GM18867 (cell line): ENCODE measurements around the gene BCAS3.
"Not testable (repeated sequence)": the region's sequence is repeated elsewhere in the genome, so short reads cannot be mapped to it uniquely, and the experiment has no call there.

Experiments used
- ATAC-seq: cut with Tn5 transposase; IDR thresholded peaks from one replicate; pipeline ENCODE4 v1.9.1; 2021; ENCODE audit warnings: mild to moderate bottlenecking, moderate library complexity; ENCODE audit not compliant: unreplicated experiment

Gene BCAS3

GRCh38 chr17:60743799-60744198, 66.1 kb downstream of the BCAS3 start:
- no peak for ATAC-seq

GRCh38 chr17:60744355-60744966, 66.8 kb downstream of the BCAS3 start:
- no peak for ATAC-seq

- no peak for ATAC-seq
Observed at GRCh38 chr17:60745544-60745943, 67.9 kb downstream of the BCAS3 start.

GRCh38 chr17:60747069-60747808, 69.6 kb downstream of the BCAS3 start:
- no peak for ATAC-seq

GRCh38 chr17:60748204-60748603, 70.6 kb downstream of the BCAS3 start:
- no peak for ATAC-seq

- ATAC-seq, result no peak
Observed at GRCh38 chr17:60749050-60749449, 71.4 kb downstream of the BCAS3 start.

GRCh38 chr17:60749708-60750107, 72.1 kb downstream of the BCAS3 start:
- ATAC-seq, result no peak

- ATAC-seq, result no peak
Observed at GRCh38 chr17:60750640-60751039, 73.0 kb downstream of the BCAS3 start.

- ATAC-seq, result no peak
Observed at GRCh38 chr17:60751884-60752283, 74.2 kb downstream of the BCAS3 start.

GRCh38 chr17:60752873-60753577, 75.4 kb downstream of the BCAS3 start:
- no peak for ATAC-seq

- no peak for ATAC-seq
Observed at GRCh38 chr17:60754057-60754604, 76.5 kb downstream of the BCAS3 start.

GRCh38 chr17:60756798-60757197, 79.1 kb downstream of the BCAS3 start:
- ATAC-seq, result not testable (repeated sequence)

GRCh38 chr17:60757437-60757836, 79.8 kb downstream of the BCAS3 start:
- ATAC-seq, result no peak

GRCh38 chr17:60759756-60760155, 82.1 kb downstream of the BCAS3 start:
- no peak for ATAC-seq

- not testable (repeated sequence) for ATAC-seq
Observed at GRCh38 chr17:60761301-60761700, 83.7 kb downstream of the BCAS3 start.

GRCh38 chr17:60766778-60767190, 89.1 kb downstream of the BCAS3 start:
- ATAC-seq, result no peak

- no peak for ATAC-seq
Observed at GRCh38 chr17:60767744-60768308, 90.2 kb downstream of the BCAS3 start.

- no peak for ATAC-seq
Observed at GRCh38 chr17:60769327-60769726, 91.7 kb downstream of the BCAS3 start.

GRCh38 chr17:60770946-60771422, 93.3 kb downstream of the BCAS3 start:
- ATAC-seq, result no peak

GRCh38 chr17:60771621-60772020, 94.0 kb downstream of the BCAS3 start:
- not testable (repeated sequence) for ATAC-seq

GRCh38 chr17:60773552-60773951, 95.9 kb downstream of the BCAS3 start:
- no peak for ATAC-seq
